ENCODE data around the gene RBM39. TPM values are rescaled to one million over a fixed set of nuclear protein-coding genes. Genes with fewer than 3 reads are reported as not detected.

The RBM39 gene
- total and polyA plus RNA-seq, 2 of the 13 experiments (the other 11 are each of a cell fraction or from before 2014, with no cell fraction given), result 788 to 920 TPM

GRCh38 chr20:35698298-35699126 lies 43.5 kb downstream of the RBM39 start:
- CTCF ChIA-PET (ENCODE audit: low intra/inter-chr PET ratio, low total read pairs), result interaction anchor here (0.8 kb wide), 1 partner anchor 81 kb away, joined by 3 read pairs; no protein-coding TSS in a partner anchor
- no peak for DNase-seq (ENCODE audit: low spot score)
- no peak for TF ChIP-seq ZNF549 (CRISPR knock-in tag; IDR thresholded peaks at IDR 0.05)
- peak; percentile 60; the same call in 1 of the 2 replicates for TF ChIP-seq ZNF589 (CRISPR knock-in tag; conservative IDR thresholded peaks at IDR 0.05)
- TF ChIP-seq, protein P1, sequence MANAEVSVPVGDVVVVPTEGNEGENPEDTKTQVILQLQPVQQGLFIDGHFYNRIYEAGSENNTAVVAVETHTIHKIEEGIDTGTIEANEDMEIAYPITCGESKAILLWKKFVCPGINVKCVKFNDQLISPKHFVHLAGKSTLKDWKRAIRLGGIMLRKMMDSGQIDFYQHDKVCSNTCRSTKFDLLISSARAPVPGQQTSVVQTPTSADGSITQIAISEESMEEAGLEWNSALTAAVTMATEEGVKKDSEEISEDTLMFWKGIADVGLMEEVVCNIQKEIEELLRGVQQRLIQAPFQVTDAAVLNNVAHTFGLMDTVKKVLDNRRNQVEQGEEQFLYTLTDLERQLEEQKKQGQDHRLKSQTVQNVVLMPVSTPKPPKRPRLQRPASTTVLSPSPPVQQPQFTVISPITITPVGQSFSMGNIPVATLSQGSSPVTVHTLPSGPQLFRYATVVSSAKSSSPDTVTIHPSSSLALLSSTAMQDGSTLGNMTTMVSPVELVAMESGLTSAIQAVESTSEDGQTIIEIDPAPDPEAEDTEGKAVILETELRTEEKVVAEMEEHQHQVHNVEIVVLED (CRISPR knock-in tag; IDR thresholded peaks at IDR 0.05; ENCODE audit: borderline replicate concordance), result 0 out of 2 replicates have a peak, but pooled peaks have one; percentile 3
- 0 out of 2 replicates have a peak, but pooled peaks have one; percentile 85 for TF ChIP-seq ZNF354B (CRISPR knock-in tag; IDR thresholded peaks at IDR 0.05)
- TF ChIP-seq ZNF724P (CRISPR knock-in tag; IDR thresholded peaks at IDR 0.05; ENCODE audit: borderline replicate concordance), result 0 out of 2 replicates have a peak, but pooled peaks have one; percentile 17
- TF ChIP-seq, protein P2, sequence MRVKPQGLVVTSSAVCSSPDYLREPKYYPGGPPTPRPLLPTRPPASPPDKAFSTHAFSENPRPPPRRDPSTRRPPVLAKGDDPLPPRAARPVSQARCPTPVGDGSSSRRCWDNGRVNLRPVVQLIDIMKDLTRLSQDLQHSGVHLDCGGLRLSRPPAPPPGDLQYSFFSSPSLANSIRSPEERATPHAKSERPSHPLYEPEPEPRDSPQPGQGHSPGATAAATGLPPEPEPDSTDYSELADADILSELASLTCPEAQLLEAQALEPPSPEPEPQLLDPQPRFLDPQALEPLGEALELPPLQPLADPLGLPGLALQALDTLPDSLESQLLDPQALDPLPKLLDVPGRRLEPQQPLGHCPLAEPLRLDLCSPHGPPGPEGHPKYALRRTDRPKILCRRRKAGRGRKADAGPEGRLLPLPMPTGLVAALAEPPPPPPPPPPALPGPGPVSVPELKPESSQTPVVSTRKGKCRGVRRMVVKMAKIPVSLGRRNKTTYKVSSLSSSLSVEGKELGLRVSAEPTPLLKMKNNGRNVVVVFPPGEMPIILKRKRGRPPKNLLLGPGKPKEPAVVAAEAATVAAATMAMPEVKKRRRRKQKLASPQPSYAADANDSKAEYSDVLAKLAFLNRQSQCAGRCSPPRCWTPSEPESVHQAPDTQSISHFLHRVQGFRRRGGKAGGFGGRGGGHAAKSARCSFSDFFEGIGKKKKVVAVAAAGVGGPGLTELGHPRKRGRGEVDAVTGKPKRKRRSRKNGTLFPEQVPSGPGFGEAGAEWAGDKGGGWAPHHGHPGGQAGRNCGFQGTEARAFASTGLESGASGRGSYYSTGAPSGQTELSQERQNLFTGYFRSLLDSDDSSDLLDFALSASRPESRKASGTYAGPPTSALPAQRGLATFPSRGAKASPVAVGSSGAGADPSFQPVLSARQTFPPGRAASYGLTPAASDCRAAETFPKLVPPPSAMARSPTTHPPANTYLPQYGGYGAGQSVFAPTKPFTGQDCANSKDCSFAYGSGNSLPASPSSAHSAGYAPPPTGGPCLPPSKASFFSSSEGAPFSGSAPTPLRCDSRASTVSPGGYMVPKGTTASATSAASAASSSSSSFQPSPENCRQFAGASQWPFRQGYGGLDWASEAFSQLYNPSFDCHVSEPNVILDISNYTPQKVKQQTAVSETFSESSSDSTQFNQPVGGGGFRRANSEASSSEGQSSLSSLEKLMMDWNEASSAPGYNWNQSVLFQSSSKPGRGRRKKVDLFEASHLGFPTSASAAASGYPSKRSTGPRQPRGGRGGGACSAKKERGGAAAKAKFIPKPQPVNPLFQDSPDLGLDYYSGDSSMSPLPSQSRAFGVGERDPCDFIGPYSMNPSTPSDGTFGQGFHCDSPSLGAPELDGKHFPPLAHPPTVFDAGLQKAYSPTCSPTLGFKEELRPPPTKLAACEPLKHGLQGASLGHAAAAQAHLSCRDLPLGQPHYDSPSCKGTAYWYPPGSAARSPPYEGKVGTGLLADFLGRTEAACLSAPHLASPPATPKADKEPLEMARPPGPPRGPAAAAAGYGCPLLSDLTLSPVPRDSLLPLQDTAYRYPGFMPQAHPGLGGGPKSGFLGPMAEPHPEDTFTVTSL (CRISPR knock-in tag; IDR thresholded peaks at IDR 0.05; ENCODE audit: borderline replicate concordance), result no peak; the same call in 1 of the 2 replicates
- no peak for TF ChIP-seq ZFAT (CRISPR knock-in tag; conservative IDR thresholded peaks at IDR 0.05)
- TF ChIP-seq PHF21A (CRISPR knock-in tag; IDR thresholded peaks at IDR 0.05), result 0 out of 2 replicates have a peak, but pooled peaks have one; percentile 15
- no peak for TF ChIP-seq ZNF496 (CRISPR knock-in tag; IDR thresholded peaks at IDR 0.05; ENCODE audit: insufficient replicate concordance)
- TF ChIP-seq MXI1 (IDR thresholded peaks at IDR 0.05; ENCODE audit: borderline replicate concordance, low read depth, low read length), result peak; percentile 12; the same call in 1 of the 3 replicates
- TF ChIP-seq ZKSCAN5 (CRISPR knock-in tag; IDR thresholded peaks at IDR 0.05), result 0 out of 2 replicates have a peak, but pooled peaks have one; percentile 59
- no peak for TF ChIP-seq ATAD3A (CRISPR knock-in tag; IDR thresholded peaks at IDR 0.05)
- TF ChIP-seq ZSCAN25 (CRISPR knock-in tag; IDR thresholded peaks at IDR 0.05), result no peak

More at GRCh38 chr20:35698298-35699126, 43.5 kb downstream of the RBM39 start:
- FAIRE-seq, result no peak
- POLR2A ChIA-PET, result interaction anchor here (0.7 to 23.6 kb wide), 20 partner anchors 14 to 256 kb away, joined by 3 to 319 read pairs (median 6); partner anchors contain the start of genes CPNE1, ERGIC3, PHF20 and RBM12
- Histone ChIP-seq H3K27ac (ENCODE audit: extremely low read length, insufficient read depth, low read length) (peak overlapping the region; percentile 88), H3K79me2 (ENCODE audit: insufficient read depth, low read length) (peaks cover 38% of the 10 kb centered on the region), H3K9me3 (ENCODE audit: low read length) (no peaks in the 10 kb centered on the region), H3K9ac (ENCODE audit: insufficient read depth, low read depth, low read length) (peak overlapping the region; percentile 97), H3K27me3 (ENCODE audit: control insufficient read depth in 1 of 2, insufficient read depth in 2 of 2, low read length in 2 of 2) (no peaks in the 10 kb centered on the region; a peak in 1 of 5 replicates), H3K4me3 (replicated peaks in 1 of 3; ENCODE audit: insufficient read depth in 1 of 3, low read depth in 2 of 3, low read length in 3 of 3) (peak overlapping the region; percentile 90 to 98 (median 96)), H3K4me2 (ENCODE audit: low read depth, low read length) (peak overlapping the region; percentile 82), H3K4me1 (ENCODE audit: insufficient read depth, low read length) (peaks cover 54% of the 10 kb centered on the region), H3K36me3 (replicated peaks in 1 of 2; ENCODE audit: control insufficient read depth in 1 of 2, insufficient read depth in 2 of 2, low read length in 2 of 2) (peaks cover 5 to 21% of the 10 kb centered on the region in 2 experiments; a peak in 4 of 5 replicates), H4K20me1 (ENCODE audit: insufficient read depth, low read length) (peaks cover 14% of the 10 kb centered on the region; the same call in 1 of the 2 replicates), H2AFZ (ENCODE audit: low read length) (peak overlapping the region; percentile 74)
- under 1% methylated on average over 37 of the region's 37 CpGs for WGBS (ENCODE audit: low lambda C conversion rate)
- ATAC-seq, result peak; percentile 43
- in situ Hi-C loops (cut with HindIII; ENCODE audit: extremely low pct_ligation_motif_present, low pct_unique_long_range_greater_than_20kb) (no loop called here), intact Hi-C loops (cut with micrococcal nuclease; ENCODE audit: unreplicated experiment) (loop anchor here (1.0 to 10.0 kb wide), 5 partner anchors 34 to 234 kb away; partner anchors contain the start of genes CPNE1, RBM12 and RBM39)
- BruUV-seq (replicated peaks), result no TSS peak
